HCT116 (cell line): Measurements from ENCODE around the gene S100A10. TPM values are rescaled to one million over a fixed set of nuclear protein-coding genes. Genes with fewer than 3 reads are reported as not detected.

Experiments
- ATAC-seq: fragments of 200-7000 bp; cut with Tn5 transposase; 2 replicates; pipeline ENCODE4 v1.9.1; 2020; ENCODE audit warnings: mild to moderate bottlenecking, moderate library complexity
- BruUV-seq: library from RNA; stranded (reverse); fragments of 400-500 nt; replicated peaks from 2 replicates; lab custom pipeline; 2021; lab: Mats Ljungman, UMichigan
- CTCF ChIA-PET: fragments of 300-600 bp; sonication (Branson Sonifier 250); formaldehyde crosslinking; loops from one replicate; lab custom pipeline; 2021; ENCODE audit warnings: antibody characterized with exemption; lab: Charles Lee
- POLR2A ChIA-PET: fragments of 300-600, 350-600 bp; sonication (Branson Sonifier 250); formaldehyde crosslinking; loops from one replicate; lab custom pipeline; 2021; ENCODE audit warnings: antibody characterized with exemption; lab: Charles Lee
- RAD21 ChIA-PET, 2 experiments: fragments of 300-600 bp; sonication (Branson Sonifier 250); formaldehyde crosslinking; loops; one replicate each; lab custom pipeline; 2023; ENCODE audit warnings: low total read pairs in 2 of 2; ENCODE audit not compliant: uncharacterized antibody in 2 of 2, unreplicated experiment in 2 of 2, low non-redundant PET in 1 of 2; lab: Charles Lee
- DNase-seq: peaks from one replicate; pipeline ENCODE4 v3.0.0-alpha.2; 2010; ENCODE audit warnings: low read depth, low spot score
- H2AFZ ChIP-seq: fragments of 200-600 bp; shearing (Covaris generic), sonication (generic); 2 replicates; pipeline ENCODE4 v1.6.1; 2017; ENCODE audit warnings: low read depth, mixed run types, mixed read lengths, antibody characterized with exemption, low read length; ENCODE audit not compliant: poor library complexity, severe bottlenecking
- H3K27ac ChIP-seq: 2 replicates; pipeline ENCODE4 v1.5.1; 2012; ENCODE audit warnings: low read depth, low read length
- H3K27me3 ChIP-seq: fragments of 200-600 bp; sonication (generic); 2 replicates; pipeline ENCODE4 v1.6.1; 2016; ENCODE audit warnings: mixed run types, low read length, mixed read lengths; ENCODE audit not compliant: insufficient read depth
- H3K36me3 ChIP-seq, 2 experiments: fragments of 200-500 bp in 1 of 2; fragments of 200-600 bp in 1 of 2; sonication (Bioruptor generic) in 1 of 2; sonication (generic) in 1 of 2; 2 replicates each; pipeline versions ENCODE4 v1.5.1 to v1.6.1; 2014 to 2016; ENCODE audit warnings: low read length in 2 of 2, inconsistent platforms in 1 of 2, mixed read lengths in 1 of 2, mixed run types in 1 of 2; ENCODE audit not compliant: insufficient read depth in 2 of 2, control insufficient read depth in 1 of 2
- H3K4me1 ChIP-seq, 2 experiments: fragments of 200-600 bp in 1 of 2; sonication (generic) in 1 of 2; 2 replicates each; pipeline versions ENCODE4 v1.5.1 to v1.6.1; 2012 to 2017; ENCODE audit warnings: low read length in 2 of 2, inconsistent platforms in 1 of 2, mild to moderate bottlenecking in 1 of 2, mixed read lengths in 1 of 2, mixed run types in 1 of 2, moderate library complexity in 1 of 2; ENCODE audit not compliant: insufficient read depth in 2 of 2, control insufficient read depth in 1 of 2
- H3K4me2 ChIP-seq: fragments of 200-600 bp; sonication (generic); 2 replicates; pipeline ENCODE4 v1.6.1; 2017; ENCODE audit warnings: mixed run types, low read length, mixed read lengths
- H3K4me3 ChIP-seq, 2 experiments: fragments of 200-600 bp in 1 of 2; sonication (generic) in 1 of 2; replicated peaks in 1 of 2; 2 replicates each; pipeline ENCODE4 v1.5.1; 2011 to 2016; ENCODE audit warnings: low read length in 2 of 2, control low read depth in 1 of 2, low read depth in 1 of 2, mild to moderate bottlenecking in 1 of 2, mixed read lengths in 1 of 2, mixed run types in 1 of 2
- H3K79me2 ChIP-seq: fragments of 200-600 bp; sonication (generic); 2 replicates; pipeline ENCODE4 v1.6.1; 2017; ENCODE audit warnings: mild to moderate bottlenecking, mixed run types, low read length, moderate library complexity, mixed read lengths; ENCODE audit not compliant: insufficient read depth
- H3K9ac ChIP-seq: fragments of 200-600 bp; sonication (generic); 2 replicates; pipeline ENCODE4 v1.6.1; 2016; ENCODE audit warnings: low read length, mixed read lengths
- H3K9me2 ChIP-seq: fragments of 200-600 bp; sonication (generic), shearing (Covaris generic); 2 replicates; pipeline ENCODE4 v1.6.1; 2017; ENCODE audit warnings: mixed run types, mild to moderate bottlenecking, moderate library complexity; ENCODE audit not compliant: insufficient read depth
- H3K9me3 ChIP-seq, 2 experiments: fragments of 200-500 bp in 1 of 2; fragments of 200-600 bp in 1 of 2; sonication (Bioruptor generic) in 1 of 2; sonication (generic) in 1 of 2; 2 replicates each; pipeline ENCODE4 v1.6.1; 2014 to 2017; ENCODE audit warnings: low read length in 2 of 2, mixed read lengths in 2 of 2, inconsistent platforms in 1 of 2, low read depth in 1 of 2, mild to moderate bottlenecking in 1 of 2, mixed run types in 1 of 2, moderate library complexity in 1 of 2; ENCODE audit not compliant: control insufficient read depth in 1 of 2, insufficient read depth in 1 of 2
- H4K20me1 ChIP-seq: fragments of 200-600 bp; sonication (generic), shearing (Covaris generic); 2 replicates; pipeline ENCODE4 v1.6.1; 2017; ENCODE audit warnings: mixed run types, mild to moderate bottlenecking, moderate library complexity; ENCODE audit not compliant: insufficient read depth
- CEBPB ChIP-seq: IDR thresholded peaks from 2 replicates; pipeline ENCODE4 v1.6.1; 2012; ENCODE audit warnings: low read depth
- EGR1 ChIP-seq: IDR thresholded peaks from 2 replicates; pipeline ENCODE4 v1.6.1; 2012; ENCODE audit warnings: low read depth
- ELF1 ChIP-seq: IDR thresholded peaks from 2 replicates; pipeline ENCODE4 v1.6.1; 2012; ENCODE audit warnings: low read depth, borderline replicate concordance
- EZH2 ChIP-seq: fragments of 200-600 bp; sonication (generic); IDR thresholded peaks from 2 replicates; pipeline ENCODE4 v1.6.1; 2017; ENCODE audit warnings: antibody characterized with exemption, mixed run types
- EZH2phosphoT487 ChIP-seq: fragments of 200-600 bp; IDR thresholded peaks from 2 replicates; pipeline ENCODE4 v1.6.1; 2018; ENCODE audit warnings: antibody characterized with exemption, borderline replicate concordance
- JUND ChIP-seq: IDR thresholded peaks from 2 replicates; pipeline ENCODE4 v1.6.1; 2012
- POLR2A ChIP-seq: IDR thresholded peaks from 2 replicates; pipeline ENCODE4 v1.7.0; 2011; ENCODE audit warnings: borderline replicate concordance; ENCODE audit not compliant: insufficient read depth, insufficient read length; ENCODE audit errors: extremely low read depth
- POLR2AphosphoS5 ChIP-seq: IDR thresholded peaks from 2 replicates; pipeline ENCODE4 v1.6.1; 2011; ENCODE audit warnings: mild to moderate bottlenecking, low read depth, low read length, moderate library complexity
- RAD21 ChIP-seq: IDR thresholded peaks from 2 replicates; pipeline ENCODE4 v1.6.1; 2012; ENCODE audit warnings: low read depth, mild to moderate bottlenecking
- SIN3A ChIP-seq: IDR thresholded peaks from 2 replicates; pipeline ENCODE4 v1.6.1; 2012; ENCODE audit warnings: low read depth
- SRF ChIP-seq: IDR thresholded peaks from 2 replicates; pipeline ENCODE4 v1.6.1; 2012; ENCODE audit warnings: low read depth
- YY1 ChIP-seq: IDR thresholded peaks from 2 replicates; pipeline ENCODE4 v1.6.1; 2011; ENCODE audit warnings: low read length, low read depth, moderate library complexity, mild to moderate bottlenecking; ENCODE audit not compliant: insufficient replicate concordance; ENCODE audit errors: extremely low read depth
- ZFX ChIP-seq: fragments of 450-650 bp; IDR thresholded peaks from 2 replicates; pipeline ENCODE4 v1.6.1; 2017
- intact Hi-C: fragments of 100-400 bp; cut with micrococcal nuclease; formaldehyde crosslinking; loops from 2 replicates; pipeline ENCODE4 v1.10.0; 2022
- total RNA-seq: library from RNA; stranded (reverse); gene quantifications from one replicate; pipeline ENCODE4 v1.2.1, GENCODE V29; 2021; ENCODE audit not compliant: unreplicated experiment
- TF ChIP-seq, protein P1 (sequence below): IDR thresholded peaks from 2 replicates; pipeline ENCODE4 v1.6.1; 2012
- TF ChIP-seq, protein P2 (sequence below), 3 experiments: fragments of 200-600 bp in 1 of 3; sonication (generic) in 1 of 3; IDR thresholded peaks in 2 of 3; conservative IDR thresholded peaks in 1 of 3; 2 replicates each; pipeline ENCODE4 v1.5.1; 2012 to 2017; ENCODE audit warnings: low read depth in 2 of 3, low read length in 2 of 3, antibody characterized with exemption in 1 of 3, borderline replicate concordance in 1 of 3, control low read depth in 1 of 3, mild to moderate bottlenecking in 1 of 3, mixed read lengths in 1 of 3, mixed run types in 1 of 3, moderate library complexity in 1 of 3; ENCODE audit not compliant: insufficient read depth in 1 of 3
- TF ChIP-seq, protein P3 (sequence below): IDR thresholded peaks from 2 replicates; pipeline ENCODE4 v1.6.1; 2011; ENCODE audit warnings: mild to moderate bottlenecking, low read length, moderate library complexity; ENCODE audit not compliant: insufficient replicate concordance; ENCODE audit errors: extremely low read depth
- TF ChIP-seq, protein P4 (sequence below): IDR thresholded peaks from 2 replicates; pipeline ENCODE4 v1.6.1; 2012

Gene S100A10
- total RNA-seq, 1 experiment from 2014 or later: 340 TPM

DNA sequence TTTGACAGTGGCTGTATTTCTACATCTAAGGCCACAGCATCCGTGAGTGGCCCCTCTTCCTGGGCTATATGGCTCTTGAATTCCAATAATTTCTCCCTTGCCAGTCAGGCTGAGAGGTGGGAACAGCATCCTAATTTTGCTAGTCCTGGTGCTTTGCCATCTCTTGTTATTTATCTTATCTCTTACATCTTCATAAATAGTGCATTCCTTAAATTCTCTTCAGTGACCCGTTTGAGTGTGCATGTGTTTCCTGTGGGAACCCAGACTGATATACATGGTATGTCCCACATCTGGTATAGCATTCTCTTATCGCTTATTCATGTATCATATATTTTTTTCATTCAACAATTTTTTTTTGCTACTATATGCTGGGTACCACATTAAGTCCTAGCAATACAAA, 33.2 kb upstream of the S100A10 start:
- H3K4me1 ChIP-seq: peaks cover 0 to 26% of the 10 kb centered on the region in 2 experiments; a peak in 1 of 4 replicates
- TF ChIP-seq CEBPB (no peak), EGR1 (no peak), ZFX (no peak), RAD21 (no peak), SIN3A (no peak), YY1 (no peak), SRF (no peak), EZH2phosphoT487 (no peak), POLR2AphosphoS5 (no peak), EZH2 (no peak), POLR2A (no peak), JUND (no peak), ELF1 (no peak)
- TF ChIP-seq, protein P1, sequence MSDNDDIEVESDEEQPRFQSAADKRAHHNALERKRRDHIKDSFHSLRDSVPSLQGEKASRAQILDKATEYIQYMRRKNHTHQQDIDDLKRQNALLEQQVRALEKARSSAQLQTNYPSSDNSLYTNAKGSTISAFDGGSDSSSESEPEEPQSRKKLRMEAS: no peak
- TF ChIP-seq, protein P2, sequence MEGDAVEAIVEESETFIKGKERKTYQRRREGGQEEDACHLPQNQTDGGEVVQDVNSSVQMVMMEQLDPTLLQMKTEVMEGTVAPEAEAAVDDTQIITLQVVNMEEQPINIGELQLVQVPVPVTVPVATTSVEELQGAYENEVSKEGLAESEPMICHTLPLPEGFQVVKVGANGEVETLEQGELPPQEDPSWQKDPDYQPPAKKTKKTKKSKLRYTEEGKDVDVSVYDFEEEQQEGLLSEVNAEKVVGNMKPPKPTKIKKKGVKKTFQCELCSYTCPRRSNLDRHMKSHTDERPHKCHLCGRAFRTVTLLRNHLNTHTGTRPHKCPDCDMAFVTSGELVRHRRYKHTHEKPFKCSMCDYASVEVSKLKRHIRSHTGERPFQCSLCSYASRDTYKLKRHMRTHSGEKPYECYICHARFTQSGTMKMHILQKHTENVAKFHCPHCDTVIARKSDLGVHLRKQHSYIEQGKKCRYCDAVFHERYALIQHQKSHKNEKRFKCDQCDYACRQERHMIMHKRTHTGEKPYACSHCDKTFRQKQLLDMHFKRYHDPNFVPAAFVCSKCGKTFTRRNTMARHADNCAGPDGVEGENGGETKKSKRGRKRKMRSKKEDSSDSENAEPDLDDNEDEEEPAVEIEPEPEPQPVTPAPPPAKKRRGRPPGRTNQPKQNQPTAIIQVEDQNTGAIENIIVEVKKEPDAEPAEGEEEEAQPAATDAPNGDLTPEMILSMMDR (IDR thresholded peaks at IDR 0.05 in 2 of 3, conservative IDR thresholded peaks at IDR 0.05 in 1 of 3; ENCODE audit: borderline replicate concordance in 1 of 3, insufficient read depth in 1 of 3, low read depth in 2 of 3, low read length in 2 of 3): no peak
- TF ChIP-seq, protein P3, sequence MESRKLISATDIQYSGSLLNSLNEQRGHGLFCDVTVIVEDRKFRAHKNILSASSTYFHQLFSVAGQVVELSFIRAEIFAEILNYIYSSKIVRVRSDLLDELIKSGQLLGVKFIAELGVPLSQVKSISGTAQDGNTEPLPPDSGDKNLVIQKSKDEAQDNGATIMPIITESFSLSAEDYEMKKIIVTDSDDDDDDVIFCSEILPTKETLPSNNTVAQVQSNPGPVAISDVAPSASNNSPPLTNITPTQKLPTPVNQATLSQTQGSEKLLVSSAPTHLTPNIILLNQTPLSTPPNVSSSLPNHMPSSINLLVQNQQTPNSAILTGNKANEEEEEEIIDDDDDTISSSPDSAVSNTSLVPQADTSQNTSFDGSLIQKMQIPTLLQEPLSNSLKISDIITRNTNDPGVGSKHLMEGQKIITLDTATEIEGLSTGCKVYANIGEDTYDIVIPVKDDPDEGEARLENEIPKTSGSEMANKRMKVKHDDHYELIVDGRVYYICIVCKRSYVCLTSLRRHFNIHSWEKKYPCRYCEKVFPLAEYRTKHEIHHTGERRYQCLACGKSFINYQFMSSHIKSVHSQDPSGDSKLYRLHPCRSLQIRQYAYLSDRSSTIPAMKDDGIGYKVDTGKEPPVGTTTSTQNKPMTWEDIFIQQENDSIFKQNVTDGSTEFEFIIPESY: no peak
- TF ChIP-seq, protein P4, sequence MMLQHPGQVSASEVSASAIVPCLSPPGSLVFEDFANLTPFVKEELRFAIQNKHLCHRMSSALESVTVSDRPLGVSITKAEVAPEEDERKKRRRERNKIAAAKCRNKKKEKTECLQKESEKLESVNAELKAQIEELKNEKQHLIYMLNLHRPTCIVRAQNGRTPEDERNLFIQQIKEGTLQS: no peak
- ATAC-seq (no peak), DNase-seq (no peak)
- CTCF ChIA-PET: no interaction called here
- POLR2A ChIA-PET: no interaction called here
- H3K9ac ChIP-seq: no peak overlapping the region
- H3K79me2 ChIP-seq: no peaks in the 10 kb centered on the region
- RAD21 ChIA-PET: no interaction called here
- no peak overlapping the region for H3K27ac ChIP-seq
- no TSS peak for BruUV-seq
- no peaks in the 10 kb centered on the region for H4K20me1 ChIP-seq
- peaks cover 5 to 6% of the 10 kb centered on the region in 2 experiments; a peak in 3 of 4 replicates for H3K36me3 ChIP-seq
- no peak overlapping the region for H3K4me2 ChIP-seq
- intact Hi-C loops: no loop called here
- H3K9me2 ChIP-seq: no peaks in the 10 kb centered on the region
- no peak overlapping the region for H2AFZ ChIP-seq
- H3K9me3 ChIP-seq: no peaks in the 10 kb centered on the region
- no peak overlapping the region for H3K4me3 ChIP-seq
- H3K27me3 ChIP-seq: no peaks in the 10 kb centered on the region
